ENCODE data around the gene PSME3IP1.

Gene PSME3IP1

GRCh38 chr16:57141822-57142631, 43.8 kb downstream of the PSME3IP1 start:
- DNase-seq, result no peak

GRCh38 chr16:57140931-57141668, 44.7 kb downstream of the PSME3IP1 start:
- DNase-seq, result no peak

- no peak for DNase-seq
These were observed 47.4 kb downstream of the PSME3IP1 start for GRCh38 chr16:57138281-57138935.

GRCh38 chr16:57137566-57138273, 48.1 kb downstream of the PSME3IP1 start:
- DNase-seq, result no peak

- DNase-seq, result no peak
These were observed 48.8 kb downstream of the PSME3IP1 start for GRCh38 chr16:57137043-57137442.

- DNase-seq, result no peak
These were observed 50.9 kb downstream of the PSME3IP1 start for GRCh38 chr16:57134982-57135381.

GRCh38 chr16:57133886-57134285, 52.0 kb downstream of the PSME3IP1 start:
- DNase-seq, result no peak

- no peak for DNase-seq
These were observed 52.8 kb downstream of the PSME3IP1 start for GRCh38 chr16:57133031-57133430.

- no peak for DNase-seq
These were observed 53.4 kb downstream of the PSME3IP1 start for GRCh38 chr16:57132470-57132869.

GRCh38 chr16:57131351-57131970, 54.4 kb downstream of the PSME3IP1 start:
- DNase-seq, result no peak

GRCh38 chr16:57130950-57131321, 54.9 kb downstream of the PSME3IP1 start:
- DNase-seq, result no peak

- no peak for DNase-seq
These were observed 57.0 kb downstream of the PSME3IP1 start for GRCh38 chr16:57128771-57129389.

GRCh38 chr16:57127836-57128235, 58.0 kb downstream of the PSME3IP1 start:
- no peak for DNase-seq

- DNase-seq, result no peak
These were observed 58.6 kb downstream of the PSME3IP1 start for GRCh38 chr16:57127037-57127763.

- no peak for DNase-seq
These were observed 59.4 kb downstream of the PSME3IP1 start for GRCh38 chr16:57126411-57126810.

GRCh38 chr16:57125969-57126368, 59.9 kb downstream of the PSME3IP1 start:
- DNase-seq, result no peak

GRCh38 chr16:57125376-57125775, 60.5 kb downstream of the PSME3IP1 start:
- DNase-seq, result no peak

- DNase-seq, result no peak
These were observed 61.7 kb downstream of the PSME3IP1 start for GRCh38 chr16:57123974-57124674.

- peak; percentile 54 to 63 for DNase-seq
These were observed 62.4 kb downstream of the PSME3IP1 start for GRCh38 chr16:57123216-57123973.

Measured in AML-193 (cell line).